Tibial nerve (tissue), 3 donors: ENCODE results near the gene PES1.

Source experiments
- CTCF ChIP-seq, 5 experiments: fragments of 200-600 bp in 3 of 5; fragments of 450-650 bp in 2 of 5; sonication (generic) in 3 of 5; IDR thresholded peaks; one replicate each; pipeline ENCODE4 v1.5.1; 2016 to 2019; ENCODE audit warnings: antibody characterized with exemption in 5 of 5, mild to moderate bottlenecking in 3 of 5, moderate library complexity in 2 of 5
- POLR2A ChIP-seq, 2 donors: fragments of 450-650 bp; IDR thresholded peaks; one replicate each; pipeline ENCODE4 v1.6.1; 2017; ENCODE audit warnings: antibody characterized with exemption in 2 of 2, mild to moderate bottlenecking in 2 of 2, moderate library complexity in 2 of 2

- TF ChIP-seq CTCF (IDR thresholded peaks at IDR 0.05) (no peak), POLR2A (IDR thresholded peaks at IDR 0.05) (no peak)
Observed at GRCh38 chr22:30555282-30556210, 36.2 kb downstream of the PES1 start.
